Measurements from ENCODE around the gene SMIM15.
"Not testable (repeated sequence)": the region's sequence is repeated elsewhere in the genome, so short reads cannot be mapped to it uniquely, and the experiment has no call there.

Gene SMIM15

GRCh38 chr5:61162010-61162831 is at the start of gene SMIM15:
SMIM15 (minus strand) TSS chr5:61162468; CDS start chr5:61160171, 2,297 bp downstream.
- peak; percentile 80 for DNase-seq

GRCh38 chr5:61207884-61208283 is 45.6 kb upstream of the SMIM15 start:
- no peak for DNase-seq

- no peak for DNase-seq
Observed at GRCh38 chr5:61205013-61205412, 42.7 kb upstream of the SMIM15 start.

DNA sequence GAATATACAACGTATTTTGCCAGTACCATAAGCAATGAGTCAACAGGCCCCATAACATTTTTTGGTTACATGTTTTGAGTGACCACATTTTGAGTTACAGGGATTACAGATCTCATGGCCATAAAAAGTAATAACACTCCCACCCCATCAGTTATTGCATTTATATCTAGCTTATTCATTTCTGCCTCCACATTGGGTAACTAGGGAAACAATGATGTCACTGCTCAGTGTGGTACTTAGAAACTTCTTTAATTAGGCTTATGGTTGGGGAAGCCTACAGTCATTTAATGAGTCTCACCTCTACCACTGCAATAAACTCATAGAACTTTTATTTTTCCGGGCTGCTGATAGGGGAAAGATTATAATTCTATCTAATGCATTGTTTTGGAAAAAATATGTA is 39.9 kb upstream of the SMIM15 start:
- no peak for DNase-seq

GRCh38 chr5:61200582-61201155 is 38.4 kb upstream of the SMIM15 start:
- no peak for DNase-seq

GRCh38 chr5:61198606-61199005 is 36.3 kb upstream of the SMIM15 start:
- no peak for DNase-seq

- DNase-seq, result not testable (repeated sequence)
Observed at GRCh38 chr5:61187826-61188225, 25.6 kb upstream of the SMIM15 start.

DNA sequence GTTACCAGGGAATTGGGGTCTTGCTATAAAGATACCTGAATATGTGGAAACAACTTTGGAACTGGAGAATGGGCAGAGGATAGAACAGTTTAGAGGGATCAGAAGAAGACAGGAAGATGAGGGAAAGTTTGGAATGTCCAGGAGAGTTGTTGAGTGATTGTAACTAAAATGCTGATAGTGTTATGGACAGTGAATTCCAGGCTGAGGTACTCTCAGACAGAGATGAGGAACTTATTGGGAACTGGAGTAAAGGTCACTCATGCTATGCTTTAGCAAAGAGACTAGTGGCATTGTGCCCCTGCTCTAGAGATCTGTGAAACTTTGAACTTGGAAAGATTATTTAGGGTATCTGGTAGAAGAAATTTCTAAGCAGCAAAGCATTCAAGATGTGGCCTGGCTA is 25.1 kb upstream of the SMIM15 start:
- DNase-seq, result not testable (repeated sequence)

- DNase-seq, result no peak
Observed at GRCh38 chr5:61186634-61187033, 24.4 kb upstream of the SMIM15 start.

DNA sequence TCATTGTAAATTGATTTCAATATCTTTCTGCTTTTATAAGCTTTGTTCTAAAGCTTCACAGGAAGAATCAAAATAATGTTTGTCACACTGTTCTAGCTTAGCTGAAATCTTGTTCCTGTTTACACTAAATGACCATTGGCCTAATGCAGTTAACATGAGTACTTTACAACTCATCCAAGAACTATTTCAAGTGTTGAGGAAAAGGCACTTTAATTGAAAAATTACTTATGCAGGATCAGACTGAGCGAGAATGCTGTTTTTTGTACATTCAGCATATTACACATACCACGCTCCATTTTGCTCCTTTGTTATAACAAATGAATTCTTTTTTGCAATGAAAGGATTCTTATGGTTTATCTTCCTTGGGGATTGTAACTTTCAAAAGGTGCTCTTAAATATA is 22.4 kb upstream of the SMIM15 start:
- DNase-seq, result no peak

DNA sequence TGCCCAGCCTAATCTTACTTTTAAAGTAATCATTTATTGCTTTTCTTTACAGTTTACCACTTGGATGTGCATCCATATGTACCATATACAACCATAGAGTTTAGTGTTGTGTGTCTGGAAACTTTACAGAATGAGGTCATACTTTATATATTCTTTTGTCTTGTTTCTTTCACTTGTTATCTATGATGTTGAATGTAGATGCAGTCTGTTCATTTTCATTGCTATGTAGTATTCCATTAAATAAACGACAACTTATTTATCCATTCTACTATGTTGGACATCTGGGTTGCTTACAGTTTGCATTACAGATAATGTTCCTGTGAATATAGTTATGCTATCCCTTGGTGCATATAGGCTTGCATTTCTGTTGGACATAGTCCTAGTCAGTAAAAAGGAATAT is 21.3 kb upstream of the SMIM15 start:
- no peak for DNase-seq

GRCh38 chr5:61182449-61182848 is 20.2 kb upstream of the SMIM15 start:
- no peak for DNase-seq

DNA sequence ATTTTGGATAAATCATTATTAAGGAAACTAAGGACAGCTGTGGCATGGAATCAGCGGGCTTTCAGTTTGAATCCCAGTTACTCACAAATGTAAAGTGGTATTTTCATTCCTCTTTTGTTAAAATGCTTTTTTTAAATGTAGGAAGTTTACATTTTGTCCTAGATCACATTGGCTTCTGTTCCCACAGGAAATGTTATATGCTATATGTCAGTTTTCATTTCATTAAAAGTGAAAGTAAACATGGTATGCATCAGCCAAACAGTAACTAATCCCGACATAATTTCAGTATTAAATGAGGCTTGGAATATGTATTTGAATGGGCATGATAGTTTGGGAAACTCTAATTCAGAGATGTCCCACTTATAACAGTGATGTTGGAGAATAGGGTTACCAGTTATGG is 18.6 kb upstream of the SMIM15 start:
- no peak for DNase-seq

GRCh38 chr5:61178702-61179101 is 16.4 kb upstream of the SMIM15 start:
- DNase-seq, result no peak

DNA sequence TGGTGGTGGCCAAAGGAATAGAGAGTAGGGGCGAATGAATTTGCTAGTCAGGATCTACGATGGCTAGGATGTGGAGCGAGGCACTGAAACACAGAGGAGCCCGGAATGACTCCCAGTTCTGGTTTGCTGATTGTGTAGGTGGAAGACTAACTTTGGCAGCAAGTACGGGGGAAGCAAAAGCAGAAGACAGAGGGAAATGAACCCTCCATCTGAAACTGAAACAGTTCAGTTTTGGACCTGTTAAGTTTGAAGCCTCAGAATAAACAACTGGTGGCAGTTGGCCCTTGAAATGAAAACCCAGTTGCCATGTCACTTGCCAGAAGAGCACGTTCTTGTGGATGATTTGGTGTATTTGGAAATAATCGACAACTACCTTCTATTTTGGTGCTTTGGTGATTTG is 15.4 kb upstream of the SMIM15 start:
- no peak for DNase-seq

GRCh38 chr5:61177070-61177469 is 14.8 kb upstream of the SMIM15 start:
- no peak for DNase-seq

GRCh38 chr5:61176631-61177030 is 14.4 kb upstream of the SMIM15 start:
- DNase-seq, result no peak

- DNase-seq, result no peak
Observed at GRCh38 chr5:61171479-61171878, 9.2 kb upstream of the SMIM15 start.

GRCh38 chr5:61168951-61169350 is 6.7 kb upstream of the SMIM15 start:
- DNase-seq, result no peak

DNA sequence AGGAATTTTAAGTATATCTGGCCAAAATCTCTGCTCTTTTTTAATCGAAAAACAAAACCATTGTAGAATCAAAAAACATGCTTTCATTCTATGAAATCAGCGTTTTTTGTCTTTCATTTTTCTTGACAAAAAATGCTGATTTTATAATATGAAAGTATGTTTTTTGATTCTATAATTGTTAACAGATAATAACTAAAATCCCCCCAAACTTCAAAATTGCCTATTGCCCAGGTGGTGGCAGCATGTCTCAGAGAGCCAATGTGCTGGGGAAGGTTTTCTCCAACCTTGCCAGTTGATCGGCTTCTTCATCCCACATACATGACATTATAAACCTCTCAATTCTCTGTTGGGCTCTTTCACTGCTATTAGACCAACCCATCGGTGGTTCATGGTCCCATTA is 5.1 kb upstream of the SMIM15 start:
- DNase-seq, result peak; percentile 42

GRCh38 chr5:61163905-61164304 is 1.6 kb upstream of the SMIM15 start:
- no peak for DNase-seq

DNA sequence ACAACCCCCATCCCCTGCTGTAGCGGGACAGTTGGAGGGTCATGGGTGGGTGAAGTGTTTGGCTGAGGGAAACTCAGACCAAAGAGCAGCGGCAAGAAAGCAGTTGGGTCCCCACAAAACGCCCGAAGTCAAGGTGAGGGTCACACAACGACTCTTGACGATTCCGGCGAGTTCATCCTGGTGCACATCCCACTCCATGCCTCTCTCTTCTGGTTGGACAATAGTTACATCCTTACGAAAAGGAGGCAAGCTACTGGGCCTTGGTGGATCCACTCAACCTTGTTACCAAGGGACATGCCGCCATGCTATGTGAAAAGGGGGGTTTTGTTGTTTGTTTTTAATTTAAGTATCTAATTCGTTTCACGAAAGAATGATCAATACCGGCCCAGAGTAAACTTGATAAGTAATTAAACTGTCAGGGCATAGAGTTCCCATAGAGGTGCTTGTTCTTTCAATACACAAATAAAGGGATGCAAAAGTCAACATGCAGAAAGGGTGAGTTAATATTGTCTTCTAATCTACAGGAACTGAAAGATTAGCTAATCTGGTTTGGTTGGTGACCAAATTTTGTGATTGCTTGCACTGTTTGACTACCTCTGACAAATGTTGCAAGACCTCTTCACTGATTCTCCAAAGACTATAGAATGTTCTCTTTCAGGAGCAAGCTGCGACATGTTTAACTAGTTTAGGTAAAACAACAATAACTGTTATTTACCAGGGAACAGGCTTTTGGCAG is 732 bp upstream of the SMIM15 start:
- DNase-seq, result no peak

GRCh38 chr5:61160497-61160896 is 1.8 kb downstream of the SMIM15 start:
- DNase-seq, result no peak

- DNase-seq, result no peak
Observed at GRCh38 chr5:61159836-61160235, 2.4 kb downstream of the SMIM15 start.

Data from midbrain (tissue), 1 donor.